Right forelimb (tissue), 1 donor: ENCODE data around the gene NT5C3B.
A peak's percentile ranks its signal among the peaks of the same experiment; 100 is the strongest.
"Not testable (repeated sequence)": the region's sequence is repeated elsewhere in the genome, so short reads cannot be mapped to it uniquely, and the experiment has no call there.

Experiments
- DNase-seq: peaks from one replicate; pipeline ENCODE4 v3.0.0-alpha.2; 2018

NT5C3B gene

GRCh38 chr17:41779954-41780353, 56.1 kb downstream of the NT5C3B start:
- no peak for DNase-seq

- DNase-seq, result peak; percentile 88
These were observed 58.4 kb downstream of the NT5C3B start for GRCh38 chr17:41777574-41778188.

- no peak for DNase-seq
These were observed 58.9 kb downstream of the NT5C3B start for GRCh38 chr17:41777157-41777573.

- not testable (repeated sequence) for DNase-seq
These were observed 59.7 kb downstream of the NT5C3B start for GRCh38 chr17:41776262-41776900.

GRCh38 chr17:41775394-41776226, 60.4 kb downstream of the NT5C3B start:
- DNase-seq, result no peak
